Peyer's patch (tissue), 4 donors: ENCODE data around the gene UBE2QL1. TPM values are rescaled to one million over a fixed set of nuclear protein-coding genes. Genes with fewer than 3 reads are reported as not detected.

Experiments used
- DNase-seq, 3 donors: peaks; one replicate each; pipeline ENCODE4 v3.0.0-alpha.2; 2017 to 2019
- H3K27ac ChIP-seq, 4 donors: fragments of 200-600 bp; sonication (generic); one replicate each; pipeline ENCODE4 v1.5.1; 2016 to 2019
- H3K27me3 ChIP-seq, 2 donors: fragments of 200-600 bp; sonication (generic); one replicate each; pipeline ENCODE4 v1.5.1; 2019
- H3K36me3 ChIP-seq, 3 donors: fragments of 200-600 bp; sonication (generic); one replicate each; pipeline ENCODE4 v1.5.1; 2016 to 2019
- H3K4me1 ChIP-seq, 4 donors: fragments of 200-600 bp; sonication (generic); one replicate each; pipeline ENCODE4 v1.5.1; 2016 to 2019
- H3K4me3 ChIP-seq, 4 donors: fragments of 200-600 bp; sonication (generic); 1 replicate in 3 of 4; 2 replicates in 1 of 4; pipeline ENCODE4 v1.5.1; 2016 to 2019; ENCODE audit warnings: mild to moderate bottlenecking in 1 of 4
- H3K9me3 ChIP-seq, 4 donors: fragments of 200-600 bp; sonication (generic); one replicate each; pipeline ENCODE4 v1.5.1; 2016 to 2019; ENCODE audit warnings: mild to moderate bottlenecking in 1 of 4
- POLR2A ChIP-seq, 2 donors: fragments of 450-650 bp; IDR thresholded peaks; one replicate each; pipeline ENCODE4 v1.5.1; 2017; ENCODE audit warnings: antibody characterized with exemption in 2 of 2, mild to moderate bottlenecking in 2 of 2, moderate library complexity in 2 of 2
- total RNA-seq, 4 donors: library from RNA; depleted of rRNA; stranded (reverse); fragments of >200 nt; gene quantifications; one replicate each; pipeline ENCODE4 v1.1.0, GENCODE V29; 2016
- TF ChIP-seq, protein P1 (sequence below), 6 experiments: fragments of 450-650 bp in 4 of 6; fragments of 200-600 bp in 2 of 6; sonication (generic) in 1 of 6; IDR thresholded peaks; one replicate each; pipeline ENCODE4 v1.5.1; 2017 to 2019; ENCODE audit warnings: antibody characterized with exemption in 6 of 6, mild to moderate bottlenecking in 3 of 6, moderate library complexity in 1 of 6

Gene UBE2QL1
- total RNA-seq, 4 donors from 2014 or later = 1.0 to 3.3 TPM; not detected in 2

DNA sequence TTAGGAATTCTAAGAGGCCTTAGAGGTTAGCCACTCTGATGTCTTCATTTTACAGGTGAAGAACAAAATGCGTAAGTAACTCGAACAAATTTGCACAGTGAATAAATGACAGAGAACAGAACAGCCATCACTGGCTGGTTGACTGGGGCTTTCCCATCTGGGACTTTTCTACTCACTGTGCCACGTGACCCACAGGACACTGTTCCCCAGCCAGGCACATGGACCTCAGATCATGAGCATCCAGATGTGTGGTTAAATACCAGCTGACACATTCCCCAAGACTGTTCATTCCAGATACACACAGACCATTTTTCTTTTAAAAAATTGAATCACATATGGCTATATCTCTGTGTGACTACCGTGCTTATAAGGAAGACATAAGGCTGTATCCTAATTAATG lies 44.5 kb upstream of the UBE2QL1 start:
- Histone ChIP-seq H3K4me1 (no peaks in the 10 kb centered on the region), H3K4me3 (no peak overlapping the region), H3K27ac (no peak overlapping the region), H3K27me3 (no peaks in the 10 kb centered on the region), H3K36me3 (no peaks in the 10 kb centered on the region), H3K9me3 (no peaks in the 10 kb centered on the region)
- TF ChIP-seq, protein P1, sequence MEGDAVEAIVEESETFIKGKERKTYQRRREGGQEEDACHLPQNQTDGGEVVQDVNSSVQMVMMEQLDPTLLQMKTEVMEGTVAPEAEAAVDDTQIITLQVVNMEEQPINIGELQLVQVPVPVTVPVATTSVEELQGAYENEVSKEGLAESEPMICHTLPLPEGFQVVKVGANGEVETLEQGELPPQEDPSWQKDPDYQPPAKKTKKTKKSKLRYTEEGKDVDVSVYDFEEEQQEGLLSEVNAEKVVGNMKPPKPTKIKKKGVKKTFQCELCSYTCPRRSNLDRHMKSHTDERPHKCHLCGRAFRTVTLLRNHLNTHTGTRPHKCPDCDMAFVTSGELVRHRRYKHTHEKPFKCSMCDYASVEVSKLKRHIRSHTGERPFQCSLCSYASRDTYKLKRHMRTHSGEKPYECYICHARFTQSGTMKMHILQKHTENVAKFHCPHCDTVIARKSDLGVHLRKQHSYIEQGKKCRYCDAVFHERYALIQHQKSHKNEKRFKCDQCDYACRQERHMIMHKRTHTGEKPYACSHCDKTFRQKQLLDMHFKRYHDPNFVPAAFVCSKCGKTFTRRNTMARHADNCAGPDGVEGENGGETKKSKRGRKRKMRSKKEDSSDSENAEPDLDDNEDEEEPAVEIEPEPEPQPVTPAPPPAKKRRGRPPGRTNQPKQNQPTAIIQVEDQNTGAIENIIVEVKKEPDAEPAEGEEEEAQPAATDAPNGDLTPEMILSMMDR (IDR thresholded peaks at IDR 0.05) = no peak
- no peak for TF ChIP-seq POLR2A (IDR thresholded peaks at IDR 0.05)
- DNase-seq = no peak

- no peak for DNase-seq
- no peaks in the 10 kb centered on the region for H3K36me3 ChIP-seq
- H3K9me3 ChIP-seq = no peaks in the 10 kb centered on the region
- no peaks in the 10 kb centered on the region for H3K27me3 ChIP-seq
- H3K4me1 ChIP-seq = no peaks in the 10 kb centered on the region
- H3K4me3 ChIP-seq = no peak overlapping the region
- TF ChIP-seq, protein P1 (IDR thresholded peaks at IDR 0.05) = no peak
- no peak for TF ChIP-seq POLR2A (IDR thresholded peaks at IDR 0.05)
- H3K27ac ChIP-seq = no peak overlapping the region
Measured at GRCh38 chr5:6405591-6405990, 43.1 kb upstream of the UBE2QL1 start.

GRCh38 chr5:6407558-6408259 lies 41.0 kb upstream of the UBE2QL1 start:
- no peak overlapping the region for H3K4me3 ChIP-seq
- no peaks in the 10 kb centered on the region for H3K27me3 ChIP-seq
- no peaks in the 10 kb centered on the region for H3K4me1 ChIP-seq
- no peak for TF ChIP-seq POLR2A (IDR thresholded peaks at IDR 0.05)
- TF ChIP-seq, protein P1 (IDR thresholded peaks at IDR 0.05) = no peak
- no peaks in the 10 kb centered on the region for H3K36me3 ChIP-seq
- no peak for DNase-seq
- H3K27ac ChIP-seq = no peak overlapping the region
- H3K9me3 ChIP-seq = no peaks in the 10 kb centered on the region

- TF ChIP-seq POLR2A (IDR thresholded peaks at IDR 0.05) = no peak
- TF ChIP-seq, protein P1 (IDR thresholded peaks at IDR 0.05) = no peak
- Histone ChIP-seq H3K9me3 (no peaks in the 10 kb centered on the region), H3K27me3 (no peaks in the 10 kb centered on the region), H3K27ac (no peak overlapping the region), H3K4me1 (no peaks in the 10 kb centered on the region), H3K4me3 (no peak overlapping the region), H3K36me3 (no peaks in the 10 kb centered on the region)
- no peak for DNase-seq
Measured at GRCh38 chr5:6408260-6408596, 40.4 kb upstream of the UBE2QL1 start.

DNA sequence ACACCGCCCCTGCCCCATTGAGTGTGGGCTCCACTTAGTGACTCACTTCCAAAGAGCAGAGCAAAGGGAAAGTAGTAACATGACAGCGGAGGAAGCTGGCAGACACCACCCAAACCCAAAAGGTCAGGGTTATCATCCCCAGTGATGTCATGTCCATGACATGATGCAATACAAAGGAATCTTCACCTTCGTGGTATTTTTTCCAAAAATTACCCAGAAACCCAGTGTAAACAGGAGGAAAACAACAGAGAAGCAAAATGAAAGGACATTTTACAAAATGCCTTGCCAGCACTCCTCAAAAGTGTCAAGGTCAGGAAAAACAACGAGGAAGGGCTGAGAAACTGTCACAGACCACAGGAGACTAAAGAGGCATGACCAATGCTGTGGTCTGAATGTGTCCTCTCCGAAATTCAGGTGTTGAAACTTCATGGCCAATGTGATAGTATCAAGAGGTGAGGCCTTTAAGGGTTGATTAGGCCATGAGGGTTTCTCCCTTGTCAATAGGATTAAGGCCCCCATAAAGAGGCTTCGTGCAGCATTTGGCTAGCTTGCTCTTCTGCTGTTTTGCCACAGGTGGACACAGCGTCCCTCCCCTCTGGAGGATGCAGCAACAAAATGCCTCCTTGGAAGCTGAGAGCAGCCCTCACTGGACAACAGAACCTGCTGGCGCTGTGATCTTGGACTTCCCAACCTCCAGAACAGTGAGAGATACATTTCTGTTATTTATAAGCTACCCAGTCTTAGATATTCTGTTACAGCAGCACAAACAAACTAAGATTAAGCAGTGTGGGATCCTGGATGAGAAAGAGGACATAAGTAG lies 39.8 kb upstream of the UBE2QL1 start:
- DNase-seq = no peak
- no peak overlapping the region for H3K27ac ChIP-seq
- H3K4me1 ChIP-seq = no peaks in the 10 kb centered on the region
- H3K36me3 ChIP-seq = no peaks in the 10 kb centered on the region
- no peak for TF ChIP-seq POLR2A (IDR thresholded peaks at IDR 0.05)
- TF ChIP-seq, protein P1 (IDR thresholded peaks at IDR 0.05) = no peak
- no peaks in the 10 kb centered on the region for H3K27me3 ChIP-seq
- no peaks in the 10 kb centered on the region for H3K9me3 ChIP-seq
- H3K4me3 ChIP-seq = no peak overlapping the region
